HG02981 (cell line): ENCODE measurements around the gene ELP1.
"Not testable (repeated sequence)": the region's sequence is repeated elsewhere in the genome, so short reads cannot be mapped to it uniquely, and the experiment has no call there.

Source experiments
- ATAC-seq: cut with Tn5 transposase; IDR thresholded peaks from one replicate; pipeline ENCODE4 v1.9.1; 2021; ENCODE audit warnings: mild to moderate bottlenecking, moderate library complexity; ENCODE audit not compliant: unreplicated experiment

The ELP1 gene

GRCh38 chr9:108854641-108855528, 79.0 kb downstream of the ELP1 start:
- ATAC-seq: no peak

GRCh38 chr9:108854094-108854493, 79.8 kb downstream of the ELP1 start:
- ATAC-seq: no peak

GRCh38 chr9:108852079-108852478, 81.8 kb downstream of the ELP1 start:
- ATAC-seq: no peak

- ATAC-seq: no peak
Observed at GRCh38 chr9:108851138-108851537, 82.8 kb downstream of the ELP1 start.

GRCh38 chr9:108850293-108850897, 83.5 kb downstream of the ELP1 start:
- no peak for ATAC-seq

- not testable (repeated sequence) for ATAC-seq
Observed at GRCh38 chr9:108848296-108848695, 85.6 kb downstream of the ELP1 start.

- ATAC-seq: no peak
Observed at GRCh38 chr9:108845947-108846346, 88.0 kb downstream of the ELP1 start.

- ATAC-seq: no peak
Observed at GRCh38 chr9:108845507-108845906, 88.4 kb downstream of the ELP1 start.

- no peak for ATAC-seq
Observed at GRCh38 chr9:108844856-108845255, 89.1 kb downstream of the ELP1 start.

- ATAC-seq: no peak
Observed at GRCh38 chr9:108844391-108844790, 89.5 kb downstream of the ELP1 start.

- no peak for ATAC-seq
Observed at GRCh38 chr9:108842610-108843295, 91.2 kb downstream of the ELP1 start.

- ATAC-seq: not testable (repeated sequence)
Observed at GRCh38 chr9:108839561-108839960, 94.4 kb downstream of the ELP1 start.

GRCh38 chr9:108838017-108838416, 95.9 kb downstream of the ELP1 start:
- ATAC-seq: no peak

GRCh38 chr9:108837530-108837929, 96.4 kb downstream of the ELP1 start:
- no peak for ATAC-seq

- no peak for ATAC-seq
Observed at GRCh38 chr9:108836781-108837180, 97.1 kb downstream of the ELP1 start.

GRCh38 chr9:108836319-108836718, 97.6 kb downstream of the ELP1 start:
- ATAC-seq: no peak

- no peak for ATAC-seq
Observed at GRCh38 chr9:108835831-108836230, 98.1 kb downstream of the ELP1 start.

GRCh38 chr9:108834959-108835665, 98.8 kb downstream of the ELP1 start:
- peak; percentile 64 for ATAC-seq

- ATAC-seq: no peak
Observed at GRCh38 chr9:108832179-108832500, 101.8 kb downstream of the ELP1 start.

- ATAC-seq: no peak
Observed at GRCh38 chr9:108831496-108832178, 102.3 kb downstream of the ELP1 start.

- ATAC-seq: no peak
Observed at GRCh38 chr9:108830272-108830671, 103.7 kb downstream of the ELP1 start.
